ENCODE data around the gene SPRED2.

- no peak for TF ChIP-seq ZNF274 (IDR thresholded peaks at IDR 0.05; ENCODE audit: low read depth, low read length)
- TF ChIP-seq SUZ12 (IDR thresholded peaks at IDR 0.05; ENCODE audit: extremely low read depth, insufficient read depth, insufficient read length): no peak
Measured at GRCh38 chr2:65351234-65351947, 81.0 kb downstream of the SPRED2 start.
